ENCODE results near the gene NR1D2.
"Not testable (repeated sequence)": the region's sequence is repeated elsewhere in the genome, so short reads cannot be mapped to it uniquely, and the experiment has no call there.

The NR1D2 gene

DNA sequence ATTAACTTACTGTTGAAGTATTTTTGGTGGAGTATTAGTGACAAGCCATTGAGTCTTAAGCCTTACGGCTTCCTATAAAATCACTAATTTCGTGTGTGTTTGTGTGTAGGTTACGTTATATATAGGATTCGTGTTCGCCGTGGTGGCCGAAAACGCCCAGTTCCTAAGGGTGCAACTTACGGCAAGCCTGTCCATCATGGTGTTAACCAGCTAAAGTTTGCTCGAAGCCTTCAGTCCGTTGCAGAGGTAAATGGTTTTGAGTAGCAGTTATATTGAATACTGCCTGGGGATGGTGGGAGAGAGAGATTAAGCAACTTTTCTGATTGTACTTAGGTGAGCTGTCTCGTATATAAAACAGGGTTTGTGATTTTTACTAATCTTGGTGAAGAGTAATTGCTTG is 26.8 kb upstream of the NR1D2 start:
- DNase-seq (ENCODE audit: extremely low spot score); CTCF ChIA-PET: not testable (repeated sequence)
- POLR2A ChIA-PET: interaction anchor here (0.7 to 2.8 kb wide), 8 partner anchors 9 to 81 kb away, joined by 3 to 62 read pairs (median 18); no protein-coding TSS in a partner anchor
- TF ChIP-seq, protein P1, sequence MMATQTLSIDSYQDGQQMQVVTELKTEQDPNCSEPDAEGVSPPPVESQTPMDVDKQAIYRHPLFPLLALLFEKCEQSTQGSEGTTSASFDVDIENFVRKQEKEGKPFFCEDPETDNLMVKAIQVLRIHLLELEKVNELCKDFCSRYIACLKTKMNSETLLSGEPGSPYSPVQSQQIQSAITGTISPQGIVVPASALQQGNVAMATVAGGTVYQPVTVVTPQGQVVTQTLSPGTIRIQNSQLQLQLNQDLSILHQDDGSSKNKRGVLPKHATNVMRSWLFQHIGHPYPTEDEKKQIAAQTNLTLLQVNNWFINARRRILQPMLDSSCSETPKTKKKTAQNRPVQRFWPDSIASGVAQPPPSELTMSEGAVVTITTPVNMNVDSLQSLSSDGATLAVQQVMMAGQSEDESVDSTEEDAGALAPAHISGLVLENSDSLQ (IDR thresholded peaks at IDR 0.05): peak; percentile 73

- POLR2A ChIA-PET: interaction anchor here (0.8 kb wide), 1 partner anchor 444 kb away, joined by 3 read pairs; no protein-coding TSS in a partner anchor
- CTCF ChIA-PET: no interaction called here
- TF ChIP-seq SP1 (IDR thresholded peaks at IDR 0.05): no peak
- no peak for TF ChIP-seq L3MBTL2 (conservative IDR thresholded peaks at IDR 0.05)
- no peak for TF ChIP-seq ZNF384 (IDR thresholded peaks at IDR 0.05)
- no peak for TF ChIP-seq LEF1 (IDR thresholded peaks at IDR 0.05; ENCODE audit: borderline replicate concordance)
- no peak for TF ChIP-seq FOXK2 (IDR thresholded peaks at IDR 0.05)
- no peak for DNase-seq (ENCODE audit: extremely low spot score)
Observed at GRCh38 chr3:23919628-23920027, 25.5 kb upstream of the NR1D2 start.

- DNase-seq (ENCODE audit: extremely low spot score): no peak
- POLR2A ChIA-PET: interaction anchor here (0.8 kb wide), 1 partner anchor 444 kb away, joined by 3 read pairs; no protein-coding TSS in a partner anchor
- TF ChIP-seq BHLHE40 (IDR thresholded peaks at IDR 0.05; ENCODE audit: borderline replicate concordance) (0 out of 2 replicates have a peak, but pooled peaks have one; percentile 6), TARDBP (IDR thresholded peaks at IDR 0.05) (no peak), NFRKB (IDR thresholded peaks at IDR 0.05) (no peak)
- CTCF ChIA-PET: interaction anchor here (0.7 kb wide), 1 partner anchor 49 kb away, joined by 3 read pairs; no protein-coding TSS in a partner anchor
Observed at GRCh38 chr3:23920151-23920655, 24.9 kb upstream of the NR1D2 start.

- no peak for DNase-seq (ENCODE audit: extremely low spot score)
- no peak for TF ChIP-seq HDGF (IDR thresholded peaks at IDR 0.05; ENCODE audit: borderline replicate concordance)
- POLR2A ChIA-PET: no interaction called here
- CTCF ChIA-PET: interaction anchor here (0.7 kb wide), 1 partner anchor 48 kb away, joined by 3 read pairs; no protein-coding TSS in a partner anchor
Observed at GRCh38 chr3:23921052-23921511, 24.0 kb upstream of the NR1D2 start.

DNA sequence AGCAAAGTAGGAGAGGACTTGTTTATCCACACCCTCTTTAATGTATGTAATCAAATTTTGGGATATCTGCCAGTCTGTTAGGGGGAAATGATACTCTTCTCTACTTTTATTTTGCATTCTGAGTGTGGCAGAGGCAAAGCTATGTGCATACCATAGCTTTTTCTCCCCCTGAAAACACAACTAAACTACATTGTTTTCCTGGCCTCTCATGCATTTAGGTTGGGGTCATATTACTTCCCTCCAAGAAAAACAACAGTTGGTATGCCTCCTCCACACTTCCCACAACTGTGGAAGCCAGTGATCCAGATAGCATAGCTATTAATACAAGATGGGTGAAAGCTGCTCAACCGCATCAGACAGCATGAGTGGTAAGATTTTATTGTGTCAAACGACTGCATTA is 21.3 kb upstream of the NR1D2 start:
- CTCF ChIA-PET: no interaction called here
- DNase-seq (ENCODE audit: extremely low spot score): no peak
- TF ChIP-seq CTBP1 (IDR thresholded peaks at IDR 0.05; ENCODE audit: borderline replicate concordance) (no peak), FOXM1 (IDR thresholded peaks at IDR 0.05; ENCODE audit: borderline replicate concordance) (no peak), HDGF (IDR thresholded peaks at IDR 0.05; ENCODE audit: borderline replicate concordance) (no peak), TARDBP (IDR thresholded peaks at IDR 0.05) (no peak), NFRKB (IDR thresholded peaks at IDR 0.05) (no peak), L3MBTL2 (conservative IDR thresholded peaks at IDR 0.05) (no peak)
- POLR2A ChIA-PET: interaction anchor here (2.0 kb wide), 1 partner anchor 23 kb away, joined by 4 read pairs; no protein-coding TSS in a partner anchor

GRCh38 chr3:23926246-23926645 is 18.8 kb upstream of the NR1D2 start:
- DNase-seq (ENCODE audit: extremely low spot score): no peak
- TF ChIP-seq, protein P1 (IDR thresholded peaks at IDR 0.05): no peak
- TF ChIP-seq TARDBP (IDR thresholded peaks at IDR 0.05): no peak
- no peak for TF ChIP-seq SUZ12 (IDR thresholded peaks at IDR 0.05)
- TF ChIP-seq SP1 (IDR thresholded peaks at IDR 0.05): no peak
- TF ChIP-seq ELF4 (IDR thresholded peaks at IDR 0.05): no peak
- ChIA-PET POLR2A (interaction anchor here (1.7 to 2.5 kb wide), 2 partner anchors 9 kb away, joined by 14 to 18 read pairs; partner anchors contain the start of genes NKIRAS1 and RPL15), CTCF (no interaction called here)

- no peak for TF ChIP-seq L3MBTL2 (conservative IDR thresholded peaks at IDR 0.05)
- no peak for TF ChIP-seq ELF4 (IDR thresholded peaks at IDR 0.05)
- no peak for TF ChIP-seq ZNF384 (IDR thresholded peaks at IDR 0.05)
- TF ChIP-seq FOXM1 (IDR thresholded peaks at IDR 0.05; ENCODE audit: borderline replicate concordance): no peak
- TF ChIP-seq, protein P1 (IDR thresholded peaks at IDR 0.05): no peak
- no peak for TF ChIP-seq LEF1 (IDR thresholded peaks at IDR 0.05; ENCODE audit: borderline replicate concordance)
- TF ChIP-seq BHLHE40 (IDR thresholded peaks at IDR 0.05; ENCODE audit: borderline replicate concordance): no peak
- no peak for TF ChIP-seq CTBP1 (IDR thresholded peaks at IDR 0.05; ENCODE audit: borderline replicate concordance)
- TF ChIP-seq HDGF (IDR thresholded peaks at IDR 0.05; ENCODE audit: borderline replicate concordance): no peak
- TF ChIP-seq SP1 (IDR thresholded peaks at IDR 0.05): no peak
- no peak for TF ChIP-seq FOXA1 (IDR thresholded peaks at IDR 0.05)
- no peak for TF ChIP-seq NFRKB (IDR thresholded peaks at IDR 0.05)
- TF ChIP-seq FOXK2 (IDR thresholded peaks at IDR 0.05): no peak
- no peak for TF ChIP-seq ARNT (IDR thresholded peaks at IDR 0.05)
- ChIA-PET CTCF (no interaction called here), POLR2A (interaction anchor here (2.5 kb wide), 1 partner anchor 9 kb away, joined by 18 read pairs; the partner anchor contains the start of genes NKIRAS1 and RPL15)
- no peak for DNase-seq (ENCODE audit: extremely low spot score)
Observed at GRCh38 chr3:23926736-23927135, 18.4 kb upstream of the NR1D2 start.
